DOHH2 (cell line): ENCODE measurements around the gene MED13L.
"Not testable (repeated sequence)": the region's sequence is repeated elsewhere in the genome, so short reads cannot be mapped to it uniquely, and the experiment has no call there.

Experiments
- H3F3A ChIP-seq: fragments of 200-600 bp; sonication (generic), shearing (Covaris generic); 2 replicates; pipeline ENCODE4 v1.6.0; 2016; ENCODE audit warnings: antibody characterized with exemption, mild to moderate bottlenecking; ENCODE audit not compliant: control insufficient read depth, insufficient read depth
- H3K27ac ChIP-seq: fragments of 200-600 bp; sonication (generic); 2 replicates; pipeline ENCODE4 v1.5.1; 2014; ENCODE audit warnings: low read depth, mild to moderate bottlenecking, low read length, moderate library complexity
- H3K27me3 ChIP-seq: fragments of 200-600 bp; sonication (generic); 2 replicates; pipeline ENCODE4 v1.6.1; 2014; ENCODE audit warnings: mild to moderate bottlenecking, low read length, mixed read lengths; ENCODE audit not compliant: control insufficient read depth
- H3K36me3 ChIP-seq: fragments of 200-600 bp; sonication (generic); 2 replicates; pipeline ENCODE4 v1.6.1; 2014; ENCODE audit warnings: mild to moderate bottlenecking, low read length, moderate library complexity, mixed read lengths; ENCODE audit not compliant: control insufficient read depth
- H3K4me1 ChIP-seq: fragments of 200-600 bp; sonication (generic); 2 replicates; pipeline ENCODE4 v1.6.1; 2014; ENCODE audit warnings: mild to moderate bottlenecking, low read length, mixed read lengths; ENCODE audit not compliant: control insufficient read depth
- H3K4me2 ChIP-seq: fragments of 200-600 bp; sonication (generic); 2 replicates; pipeline ENCODE4 v1.6.0; 2014; ENCODE audit warnings: mild to moderate bottlenecking, low read length, moderate library complexity
- H3K4me3 ChIP-seq: fragments of 200-600 bp; sonication (generic); 2 replicates; pipeline ENCODE4 v1.5.1; 2014; ENCODE audit warnings: mild to moderate bottlenecking, low read length, mixed read lengths
- H3K79me2 ChIP-seq: fragments of 200-600 bp; sonication (generic); 2 replicates; pipeline ENCODE4 v1.6.1; 2014; ENCODE audit warnings: mild to moderate bottlenecking, low read length, mixed read lengths; ENCODE audit not compliant: control insufficient read depth
- H3K9me2 ChIP-seq: fragments of 200-600 bp; sonication (generic); replicated peaks from 2 replicates; pipeline ENCODE4 v1.6.1; 2014; ENCODE audit warnings: mild to moderate bottlenecking, low read length, mixed read lengths; ENCODE audit not compliant: control insufficient read depth
- H3K9me3 ChIP-seq: fragments of 200-600 bp; sonication (generic); 2 replicates; pipeline ENCODE4 v1.6.1; 2014; ENCODE audit warnings: antibody characterized with exemption, low read length, mixed read lengths; ENCODE audit not compliant: control insufficient read depth, insufficient read depth
- H4K20me1 ChIP-seq: fragments of 200-600 bp; sonication (generic); 2 replicates; pipeline ENCODE4 v1.6.0; 2014; ENCODE audit warnings: low read depth, mild to moderate bottlenecking, antibody characterized with exemption, low read length, moderate library complexity; ENCODE audit not compliant: control insufficient read depth, insufficient read depth
- EZH2phosphoT487 ChIP-seq: fragments of 200-600 bp; sonication (generic); IDR thresholded peaks from 2 replicates; pipeline ENCODE4 v1.6.1; 2017; ENCODE audit warnings: borderline replicate concordance, mild to moderate bottlenecking, antibody characterized with exemption, low read length, moderate library complexity, mixed read lengths
- TF ChIP-seq, protein P1 (sequence below): fragments of 200-600 bp; sonication (generic); IDR thresholded peaks from one replicate; pipeline ENCODE4 v1.5.1; 2014; ENCODE audit warnings: antibody characterized with exemption, mild to moderate bottlenecking, low read depth, low read length; ENCODE audit not compliant: poor library complexity, severe bottlenecking

The MED13L gene

DNA sequence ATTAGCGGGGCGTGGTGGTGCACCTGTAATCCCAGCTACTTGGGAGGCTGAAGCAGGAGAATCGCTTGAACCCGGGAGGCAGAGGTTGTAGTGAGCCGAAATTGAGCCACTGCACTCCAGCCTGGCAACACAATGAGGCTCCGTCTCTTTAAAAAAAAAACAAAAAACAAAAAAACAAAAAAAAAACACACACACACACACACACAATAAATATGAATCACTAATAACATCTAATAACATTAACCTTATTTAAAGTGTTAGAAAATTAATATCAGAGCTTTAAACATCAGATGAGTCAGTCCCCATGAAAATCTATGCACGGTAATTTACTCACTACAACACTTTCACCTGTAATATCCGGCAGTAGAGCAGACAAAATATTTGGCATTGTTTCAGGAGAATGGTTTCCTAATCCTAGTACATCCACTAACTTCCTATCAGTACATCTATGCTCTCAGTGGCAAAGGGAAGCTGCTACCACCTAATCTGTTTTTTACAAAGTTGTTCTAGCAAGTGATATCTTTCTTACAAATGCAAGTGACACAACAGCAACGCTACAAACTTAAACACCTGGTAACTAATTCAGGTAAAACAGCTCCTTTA is 36.2 kb downstream of the MED13L start:
- TF ChIP-seq EZH2phosphoT487, result no peak
- TF ChIP-seq, protein P1, sequence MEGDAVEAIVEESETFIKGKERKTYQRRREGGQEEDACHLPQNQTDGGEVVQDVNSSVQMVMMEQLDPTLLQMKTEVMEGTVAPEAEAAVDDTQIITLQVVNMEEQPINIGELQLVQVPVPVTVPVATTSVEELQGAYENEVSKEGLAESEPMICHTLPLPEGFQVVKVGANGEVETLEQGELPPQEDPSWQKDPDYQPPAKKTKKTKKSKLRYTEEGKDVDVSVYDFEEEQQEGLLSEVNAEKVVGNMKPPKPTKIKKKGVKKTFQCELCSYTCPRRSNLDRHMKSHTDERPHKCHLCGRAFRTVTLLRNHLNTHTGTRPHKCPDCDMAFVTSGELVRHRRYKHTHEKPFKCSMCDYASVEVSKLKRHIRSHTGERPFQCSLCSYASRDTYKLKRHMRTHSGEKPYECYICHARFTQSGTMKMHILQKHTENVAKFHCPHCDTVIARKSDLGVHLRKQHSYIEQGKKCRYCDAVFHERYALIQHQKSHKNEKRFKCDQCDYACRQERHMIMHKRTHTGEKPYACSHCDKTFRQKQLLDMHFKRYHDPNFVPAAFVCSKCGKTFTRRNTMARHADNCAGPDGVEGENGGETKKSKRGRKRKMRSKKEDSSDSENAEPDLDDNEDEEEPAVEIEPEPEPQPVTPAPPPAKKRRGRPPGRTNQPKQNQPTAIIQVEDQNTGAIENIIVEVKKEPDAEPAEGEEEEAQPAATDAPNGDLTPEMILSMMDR, result no peak
- peaks cover 27% of the 10 kb centered on the region for H3K4me1 ChIP-seq
- no peak overlapping the region for H3K4me2 ChIP-seq
- no peaks in the 10 kb centered on the region for H3K36me3 ChIP-seq
- H3K9me3 ChIP-seq, result no peaks in the 10 kb centered on the region
- H3K27ac ChIP-seq, result no peak overlapping the region
- no peak overlapping the region for H3K4me3 ChIP-seq
- peaks cover 5% of the 10 kb centered on the region; the same call in 1 of the 2 replicates for H3F3A ChIP-seq
- H4K20me1 ChIP-seq, result peaks cover 11% of the 10 kb centered on the region; the same call in 1 of the 2 replicates
- peaks cover 64% of the 10 kb centered on the region for H3K79me2 ChIP-seq
- no peaks in the 10 kb centered on the region for H3K9me2 ChIP-seq
- H3K27me3 ChIP-seq, result no peaks in the 10 kb centered on the region

DNA sequence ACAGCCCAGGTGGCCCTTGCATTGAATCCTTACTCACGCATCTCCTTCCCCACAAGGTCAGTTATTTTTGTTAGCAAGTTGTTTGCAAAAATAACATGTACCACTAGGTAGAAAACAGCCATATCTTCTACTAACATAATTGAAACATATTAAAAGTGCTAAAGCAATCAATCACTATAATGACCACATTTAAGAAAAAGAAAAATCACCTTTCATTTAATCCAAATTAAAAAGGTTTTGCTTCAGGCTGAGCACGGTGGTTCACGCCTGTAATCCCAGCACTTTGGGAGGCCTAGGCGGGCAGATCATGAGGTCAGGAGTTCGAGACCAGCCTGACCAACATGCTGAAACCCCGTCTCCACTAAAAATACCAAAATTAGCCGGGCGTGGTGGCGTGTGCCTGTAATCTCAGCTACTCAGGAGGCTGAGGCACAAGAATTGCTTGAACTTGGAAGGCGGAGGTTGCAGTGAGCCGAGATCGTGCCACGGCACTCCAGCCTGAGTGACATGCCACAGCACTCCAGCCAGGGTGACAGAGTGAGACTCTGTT is 38.8 kb downstream of the MED13L start:
- H3K27ac ChIP-seq, H3K9me3 ChIP-seq, H3F3A ChIP-seq, H4K20me1 ChIP-seq, H3K27me3 ChIP-seq, H3K9me2 ChIP-seq, H3K4me3 ChIP-seq, H3K4me2 ChIP-seq, H3K36me3 ChIP-seq: not testable (repeated sequence)
- H3K79me2 ChIP-seq, result peaks cover 43% of the 10 kb centered on the region
- peaks cover 17% of the 10 kb centered on the region for H3K4me1 ChIP-seq

DNA sequence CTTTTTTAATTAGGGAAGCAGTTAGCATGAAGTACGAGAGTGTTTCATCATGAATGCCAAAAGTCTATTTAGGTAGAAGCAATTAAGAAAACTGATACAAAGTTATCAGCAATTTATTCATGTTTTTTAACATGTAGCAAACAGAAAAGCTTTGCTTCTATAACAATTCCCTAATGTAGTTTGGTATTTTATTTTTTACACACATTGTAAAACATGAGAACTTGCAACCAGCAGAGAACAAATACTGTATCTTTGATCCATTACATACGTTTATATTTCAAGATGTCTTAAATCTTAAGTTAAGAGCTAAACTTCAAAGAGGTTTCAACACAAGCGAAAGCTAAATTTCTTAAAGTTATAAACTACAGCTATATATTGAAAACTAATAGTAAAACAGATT is 39.3 kb downstream of the MED13L start:
- H3F3A ChIP-seq, result peaks cover 5% of the 10 kb centered on the region; the same call in 1 of the 2 replicates
- peaks cover 9% of the 10 kb centered on the region; the same call in 1 of the 2 replicates for H4K20me1 ChIP-seq
- no peaks in the 10 kb centered on the region for H3K36me3 ChIP-seq
- H3K9me3 ChIP-seq, result no peaks in the 10 kb centered on the region
- H3K4me3 ChIP-seq, result no peak overlapping the region
- no peaks in the 10 kb centered on the region for H3K27me3 ChIP-seq
- TF ChIP-seq, protein P1, result no peak
- no peak for TF ChIP-seq EZH2phosphoT487
- H3K79me2 ChIP-seq, result peaks cover 38% of the 10 kb centered on the region
- H3K4me2 ChIP-seq, result no peak overlapping the region
- peaks cover 12% of the 10 kb centered on the region for H3K4me1 ChIP-seq
- no peak overlapping the region for H3K27ac ChIP-seq
- no peaks in the 10 kb centered on the region for H3K9me2 ChIP-seq

DNA sequence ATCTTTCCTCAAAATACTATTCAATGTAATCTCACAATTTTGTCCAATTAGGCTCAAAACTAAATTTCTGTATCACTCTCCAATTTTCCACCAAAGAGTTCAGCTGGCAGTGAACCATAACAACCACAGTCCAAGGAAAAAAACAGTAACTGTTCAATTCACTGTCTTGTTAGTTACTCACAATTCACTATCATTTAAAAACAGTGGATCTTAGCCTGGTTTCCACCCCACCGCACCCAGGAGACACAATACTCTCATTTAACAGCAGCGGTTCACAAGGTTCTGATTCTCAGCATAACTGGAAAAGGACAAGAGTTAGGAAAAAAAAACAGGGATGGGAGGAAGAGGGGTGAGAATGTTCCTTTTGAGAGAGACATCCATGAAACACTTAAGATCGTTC is 40.5 kb downstream of the MED13L start:
- no peaks in the 10 kb centered on the region for H3K27me3 ChIP-seq
- H3K4me3 ChIP-seq, result no peak overlapping the region
- H3K27ac ChIP-seq, result no peak overlapping the region
- TF ChIP-seq EZH2phosphoT487, result no peak
- TF ChIP-seq, protein P1, result no peak
- H3K4me1 ChIP-seq, result peaks cover 11% of the 10 kb centered on the region
- H3K4me2 ChIP-seq, result no peak overlapping the region
- H3K36me3 ChIP-seq, result no peaks in the 10 kb centered on the region
- H3F3A ChIP-seq, result peaks cover 5% of the 10 kb centered on the region; the same call in 1 of the 2 replicates
- peaks cover 28% of the 10 kb centered on the region for H3K79me2 ChIP-seq
- H4K20me1 ChIP-seq, result peaks cover 9% of the 10 kb centered on the region; the same call in 1 of the 2 replicates
- H3K9me2 ChIP-seq, result no peaks in the 10 kb centered on the region
- no peaks in the 10 kb centered on the region for H3K9me3 ChIP-seq
